ENCODE data around the gene POMP. TPM values are rescaled to one million over a fixed set of nuclear protein-coding genes. Genes with fewer than 3 reads are reported as not detected.

The POMP gene
- total and polyA plus RNA-seq, 2 of the 4 experiments (the other 2 are of a cell fraction), result 60.2 to 68.4 TPM

DNA sequence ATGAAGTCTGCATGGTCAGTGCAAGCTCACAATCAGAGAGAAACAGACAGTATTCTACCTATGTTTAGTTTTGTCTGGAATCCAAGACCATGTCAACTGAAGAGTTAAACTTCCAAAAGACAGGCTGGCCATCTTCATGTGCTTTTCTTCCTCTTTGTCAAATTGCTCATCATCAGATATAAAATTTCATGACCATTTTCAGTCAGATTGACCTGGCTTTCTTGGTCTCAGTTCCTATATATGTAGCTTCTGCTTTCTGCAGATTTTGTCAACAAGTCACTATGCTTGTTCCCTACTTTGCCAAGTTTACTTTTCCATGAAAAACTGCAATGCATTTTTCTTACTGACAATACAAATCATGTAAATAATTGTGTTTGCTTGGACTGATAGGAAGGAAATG, 46.0 kb downstream of the POMP start:
- H2BK15ac ChIP-seq (ENCODE audit: low read depth, low read length), result no peak overlapping the region
- H2AK9ac ChIP-seq (replicated peaks; ENCODE audit: low read depth, low read length, poor library complexity), result no peak overlapping the region
- H3K9me3 ChIP-seq (ENCODE audit: control insufficient read depth, insufficient read depth, low read length), result no peaks in the 10 kb centered on the region
- H3K23ac ChIP-seq (ENCODE audit: low read depth, low read length), result no peak overlapping the region
- BruUV-seq (replicated peaks), result no TSS peak
- peaks cover 5% of the 10 kb centered on the region for H3K4me1 ChIP-seq (ENCODE audit: control insufficient read depth, insufficient read depth, low read length)
- no peak overlapping the region for H3K9ac ChIP-seq (ENCODE audit: low read depth, low read length)
- no peaks in the 10 kb centered on the region for H3K9me1 ChIP-seq (ENCODE audit: insufficient read depth, low read length)
- H3K27ac ChIP-seq (ENCODE audit: insufficient read depth, low read length), result no peak overlapping the region
- ChIA-PET CTCF (no interaction called here), POLR2A (ENCODE audit: unreplicated experiment) (no interaction called here)
- H2AFZ ChIP-seq (replicated peaks; ENCODE audit: low read length, poor library complexity), result no peak overlapping the region
- ATAC-seq (ENCODE audit: low read depth) (no peak), DNase-seq (no peak)
- H3K36me3 ChIP-seq (ENCODE audit: control insufficient read depth, insufficient read depth, low read length), result no peaks in the 10 kb centered on the region
- in situ Hi-C loops (cut with MboI; ENCODE audit: low sequenced_read_pairs) (no loop called here), intact Hi-C loops (cut with micrococcal nuclease) (no loop called here), dilution Hi-C loops (cut with HindIII; ENCODE audit: low sequenced_read_pairs, unreplicated experiment) (no loop called here)
- no peak overlapping the region for H2BK120ac ChIP-seq (ENCODE audit: low read depth, low read length)
- H3K4me2 ChIP-seq (ENCODE audit: low read depth, low read length), result no peak overlapping the region
- no peak overlapping the region for H3K4me3 ChIP-seq (ENCODE audit: insufficient read depth, low read depth, low read length)
- no peaks in the 10 kb centered on the region for H4K20me1 ChIP-seq (ENCODE audit: insufficient read depth, low read length)
- H3K27me3 ChIP-seq (ENCODE audit: control insufficient read depth, insufficient read depth, low read length), result no peaks in the 10 kb centered on the region; the same call in 1 of the 2 replicates
- H2BK20ac ChIP-seq (ENCODE audit: low read depth, low read length), result no peak overlapping the region
- no peak overlapping the region for H4K5ac ChIP-seq (ENCODE audit: low read depth, low read length)
- no peak overlapping the region for H2BK5ac ChIP-seq (ENCODE audit: low read depth, low read length, poor library complexity, severe bottlenecking)
- H3K4ac ChIP-seq (ENCODE audit: low read depth, low read length), result no peak overlapping the region
- H3K18ac ChIP-seq (ENCODE audit: low read depth, low read length), result no peak overlapping the region
- H4K91ac ChIP-seq (ENCODE audit: insufficient read depth, low read depth, low read length), result no peak overlapping the region
- H3K14ac ChIP-seq (replicated peaks; ENCODE audit: low read depth, low read length), result no peak overlapping the region
- no peak overlapping the region for H4K8ac ChIP-seq (ENCODE audit: low read depth in 2 of 2, low read length in 2 of 2)
- no peak overlapping the region for H3K56ac ChIP-seq (ENCODE audit: extremely low read depth, insufficient read depth, low read length)
- H3K79me1 ChIP-seq (ENCODE audit: low read depth in 1 of 2, low read length in 2 of 2), result no peaks in the 10 kb centered on the region
- H2AK5ac ChIP-seq (ENCODE audit: low read depth, low read length), result no peak overlapping the region
- TF ChIP-seq, protein P1, sequence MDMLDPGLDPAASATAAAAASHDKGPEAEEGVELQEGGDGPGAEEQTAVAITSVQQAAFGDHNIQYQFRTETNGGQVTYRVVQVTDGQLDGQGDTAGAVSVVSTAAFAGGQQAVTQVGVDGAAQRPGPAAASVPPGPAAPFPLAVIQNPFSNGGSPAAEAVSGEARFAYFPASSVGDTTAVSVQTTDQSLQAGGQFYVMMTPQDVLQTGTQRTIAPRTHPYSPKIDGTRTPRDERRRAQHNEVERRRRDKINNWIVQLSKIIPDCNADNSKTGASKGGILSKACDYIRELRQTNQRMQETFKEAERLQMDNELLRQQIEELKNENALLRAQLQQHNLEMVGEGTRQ (IDR thresholded peaks at IDR 0.05; ENCODE audit: low read depth, low read length), result no peak
- no peak for TF ChIP-seq NFE2L2 (IDR thresholded peaks at IDR 0.05; ENCODE audit: low read depth, low read length)
- no peak for TF ChIP-seq RCOR1 (IDR thresholded peaks at IDR 0.05; ENCODE audit: insufficient replicate concordance, low read length)
- no peak for TF ChIP-seq MXI1 (IDR thresholded peaks at IDR 0.05; ENCODE audit: borderline replicate concordance, low read depth, low read length)
- no peak for TF ChIP-seq CEBPB (IDR thresholded peaks at IDR 0.05; ENCODE audit: low read depth, low read length)
- no peak for TF ChIP-seq FOS (IDR thresholded peaks at IDR 0.05; ENCODE audit: low read depth, low read length)
- TF ChIP-seq MAFK (IDR thresholded peaks at IDR 0.05; ENCODE audit: low read depth, low read length), result no peak
- no peak for TF ChIP-seq RFX5 (IDR thresholded peaks at IDR 0.05; ENCODE audit: low read depth, low read length)
- TF ChIP-seq RAD21 (IDR thresholded peaks at IDR 0.05; ENCODE audit: low read length), result no peak

All from IMR-90 (cell line).